Measurements from ENCODE around the gene DCP2.

Gene DCP2

GRCh38 chr5:112967520-112968083, 9.0 kb upstream of the DCP2 start:
- DNase-seq (ENCODE audit: low spot score), result no peak

GRCh38 chr5:112968411-112969106, 8.0 kb upstream of the DCP2 start:
- no peak for DNase-seq (ENCODE audit: low spot score)

GRCh38 chr5:112971276-112971675, 5.3 kb upstream of the DCP2 start:
- DNase-seq (ENCODE audit: low spot score), result no peak

- DNase-seq (ENCODE audit: low spot score), result no peak
Observed at GRCh38 chr5:112973036-112973435, 3.6 kb upstream of the DCP2 start.

- DNase-seq (ENCODE audit: low spot score), result no peak
Observed at GRCh38 chr5:112973904-112974303, 2.7 kb upstream of the DCP2 start.

DNA sequence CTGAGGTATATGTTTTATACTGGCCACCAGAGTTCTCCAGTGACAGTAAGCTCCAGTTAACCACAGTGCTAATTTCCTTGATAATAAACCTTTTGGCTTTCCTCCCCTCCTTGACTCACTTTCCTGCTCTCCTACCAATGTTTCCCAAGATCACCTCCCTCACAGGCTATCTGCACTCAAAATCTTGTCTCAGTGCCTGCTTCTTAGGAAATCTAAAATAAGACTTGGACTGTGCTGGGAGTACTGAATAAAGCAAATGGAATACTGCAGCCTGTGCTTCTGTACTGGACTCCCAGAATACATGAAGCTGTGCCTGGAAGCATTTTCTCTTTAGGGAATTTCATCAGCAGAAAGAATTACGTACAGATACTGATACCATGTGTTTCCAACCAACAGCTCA, 1.7 kb upstream of the DCP2 start:
- DNase-seq (ENCODE audit: low spot score), result no peak

DNA sequence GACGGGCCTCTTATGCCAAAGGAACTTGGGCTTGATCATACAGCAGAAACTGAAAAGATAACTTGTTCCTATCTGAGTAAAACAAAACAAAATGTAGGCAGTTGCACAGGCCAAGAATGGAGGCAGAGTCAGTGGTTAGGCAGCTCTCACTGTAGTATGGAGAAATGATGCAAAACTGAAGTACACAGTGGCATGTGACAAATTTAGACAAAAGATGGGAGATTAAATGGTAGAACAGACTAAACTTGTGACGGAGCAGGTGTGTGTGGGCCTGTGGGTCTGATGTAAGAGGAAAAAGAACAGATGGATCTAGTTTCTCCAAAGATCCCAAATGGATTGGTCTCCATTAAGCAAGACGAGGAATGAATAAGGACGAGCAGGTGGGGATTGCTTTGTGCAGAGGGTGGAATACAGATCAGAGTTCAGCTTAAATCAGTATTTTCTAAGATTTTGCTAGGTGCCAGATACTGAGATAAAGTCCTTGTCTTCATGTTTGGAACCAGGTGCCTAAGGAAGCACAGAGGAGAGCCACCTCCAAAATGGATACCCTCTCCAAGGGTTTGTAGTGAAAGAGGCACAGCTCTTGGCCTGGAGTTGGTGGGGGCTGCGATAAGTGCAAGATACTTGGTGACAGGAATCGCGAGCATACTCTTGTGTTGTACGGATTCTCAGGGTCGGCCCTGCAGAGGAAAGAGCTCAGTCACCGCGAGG, 722 bp upstream of the DCP2 start:
- no peak for DNase-seq (ENCODE audit: low spot score)

DNA sequence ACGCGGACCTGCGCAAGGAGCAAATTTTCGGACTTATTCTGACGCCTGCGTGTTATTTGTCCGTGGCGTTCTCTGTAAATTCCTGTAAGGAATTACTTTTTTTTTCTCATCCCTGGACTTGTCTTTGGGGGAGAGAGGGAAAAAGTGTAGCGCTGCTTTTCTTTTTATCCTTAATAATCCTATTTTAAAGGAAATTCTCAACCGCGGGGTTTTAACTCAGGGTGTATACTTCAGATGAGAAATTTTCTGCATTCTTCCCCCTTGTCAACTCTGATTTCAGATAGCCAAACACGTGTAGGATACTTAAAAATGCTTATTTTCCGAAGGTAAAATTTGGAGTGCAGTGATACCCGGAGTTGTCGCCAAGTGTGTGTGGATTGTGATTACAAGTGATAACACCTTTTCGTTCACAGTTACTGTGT, 853 bp downstream of the DCP2 start:
- no peak for DNase-seq (ENCODE audit: low spot score)

GRCh38 chr5:112978836-112979235, 2.2 kb downstream of the DCP2 start:
- no peak for DNase-seq (ENCODE audit: low spot score)

DNA sequence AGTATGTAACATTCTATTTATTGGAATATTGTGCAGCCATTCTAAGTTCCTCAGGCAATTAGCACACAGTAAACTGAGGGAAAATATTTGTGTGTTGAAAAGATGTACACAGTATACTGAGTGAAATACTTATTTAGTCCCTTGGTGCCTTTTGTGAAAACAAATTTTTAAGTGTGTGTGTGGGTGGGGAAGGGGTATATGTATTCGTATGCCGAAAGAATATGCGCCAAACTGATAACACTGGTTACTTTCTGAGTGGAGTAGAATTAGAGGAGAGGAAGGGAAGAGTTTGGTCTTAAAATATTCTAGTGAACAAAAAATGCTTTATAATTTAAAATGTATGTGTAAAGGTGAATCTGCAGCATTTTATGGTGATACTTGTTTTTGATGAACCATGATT, 3.1 kb downstream of the DCP2 start:
- no peak for DNase-seq (ENCODE audit: low spot score)

- DNase-seq (ENCODE audit: low spot score), result no peak
Observed at GRCh38 chr5:112983363-112983762, 6.8 kb downstream of the DCP2 start.

DNA sequence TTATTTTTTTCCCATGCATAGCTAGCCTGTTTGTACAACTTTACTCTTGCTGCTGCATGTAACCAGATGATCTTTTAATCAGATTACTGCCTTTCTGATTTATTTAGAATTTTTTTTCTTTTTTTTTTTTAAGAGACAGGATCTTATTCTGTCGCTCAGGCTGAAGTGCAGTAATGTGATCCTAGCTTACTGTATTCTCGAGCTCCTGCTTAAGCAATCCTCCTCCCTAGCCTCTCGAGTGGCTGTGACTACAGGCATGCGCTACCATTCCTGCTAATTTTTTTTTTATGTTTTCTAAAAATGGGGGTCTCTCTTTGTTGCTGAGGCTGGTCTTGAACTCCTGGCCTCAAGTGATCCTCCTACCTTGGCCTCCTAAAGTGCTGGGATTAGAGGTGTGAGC, 9.6 kb downstream of the DCP2 start:
- no peak for DNase-seq (ENCODE audit: low spot score)

DNA sequence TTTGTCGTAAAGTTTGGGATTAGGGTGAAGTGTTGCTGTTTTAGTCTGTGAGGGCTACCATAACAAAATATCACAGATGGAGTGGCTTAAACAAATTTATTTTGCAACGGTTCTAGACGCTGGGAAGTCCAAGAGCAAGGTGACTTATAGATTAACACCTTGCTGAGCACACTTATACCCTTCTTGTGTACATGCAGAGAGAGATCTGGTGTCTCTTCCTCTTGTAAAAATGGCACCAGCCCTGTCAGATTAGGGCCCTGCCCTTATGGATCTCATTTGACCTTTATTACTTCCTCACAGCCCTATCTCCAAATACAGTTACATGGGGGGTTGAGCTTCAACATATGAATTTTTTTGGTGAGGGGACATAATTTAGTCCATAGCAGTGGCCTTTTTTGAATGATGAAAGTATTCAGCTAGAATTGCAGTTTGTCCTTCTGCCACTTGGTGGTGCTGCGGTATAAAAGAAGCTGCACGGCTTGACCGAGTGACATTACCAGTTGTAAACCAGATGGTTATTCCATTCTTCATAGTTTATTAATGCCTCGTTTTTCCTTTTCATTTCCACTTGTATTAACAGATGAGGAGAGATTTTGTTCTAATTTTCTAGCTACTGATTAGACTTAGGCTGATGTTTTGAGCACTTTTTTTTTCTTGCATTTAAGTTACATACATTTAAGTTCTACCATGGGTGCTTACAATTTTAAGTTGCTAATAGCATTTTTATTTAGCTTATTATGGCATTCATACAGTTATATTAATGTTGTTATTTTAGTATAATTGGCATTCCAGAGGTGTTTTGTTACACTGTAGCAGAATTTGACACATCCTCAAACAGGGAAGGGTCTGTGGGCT, 19.4 kb downstream of the DCP2 start:
- peak; percentile 58 for DNase-seq (ENCODE audit: low spot score)

DNA sequence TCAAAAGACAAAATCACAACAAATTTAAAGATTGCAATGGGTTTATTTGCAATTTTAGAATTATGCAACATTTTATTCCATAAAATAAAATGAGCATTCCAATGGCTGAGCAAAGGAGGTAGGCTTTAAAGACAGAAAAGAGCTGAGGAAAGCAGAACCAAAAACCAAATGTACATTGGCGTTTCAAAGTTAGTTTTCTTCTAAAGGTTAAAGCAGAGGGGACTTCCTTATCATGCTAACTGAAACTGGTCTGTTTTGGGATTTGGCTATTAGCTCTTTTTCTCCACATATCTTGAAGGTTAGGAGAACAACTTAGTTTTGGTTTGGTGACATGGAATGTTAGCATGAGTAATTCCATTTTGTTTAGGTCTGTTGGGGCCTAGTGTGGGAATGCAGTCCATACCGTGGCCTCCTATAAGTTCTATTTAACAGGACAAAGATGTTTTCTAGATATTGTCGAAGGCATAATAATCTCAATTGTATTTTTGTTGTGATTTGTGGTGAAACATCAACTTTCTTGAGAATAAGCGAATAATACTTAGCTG, 20.3 kb downstream of the DCP2 start:
- DNase-seq (ENCODE audit: low spot score), result no peak

- no peak for DNase-seq (ENCODE audit: low spot score)
Observed at GRCh38 chr5:112998296-112998695, 21.7 kb downstream of the DCP2 start.

DNA sequence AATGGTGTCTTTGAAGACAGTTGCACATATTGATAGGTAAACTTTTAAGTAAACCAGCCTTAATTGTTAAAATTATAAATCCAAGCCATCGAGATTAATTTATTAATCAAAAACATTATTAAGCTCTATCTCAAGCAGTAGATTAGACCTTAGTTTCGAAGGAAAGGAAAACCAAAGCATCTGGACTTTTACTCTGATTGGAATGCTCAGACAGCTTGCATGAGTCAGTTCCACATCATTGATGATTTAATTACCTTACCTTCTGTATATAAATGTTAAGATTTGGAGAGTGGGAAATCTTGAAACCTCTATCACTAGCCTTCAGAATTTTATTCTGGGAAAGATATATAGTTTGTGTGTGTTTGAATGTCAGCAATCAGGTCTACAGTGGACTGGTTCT, 23.9 kb downstream of the DCP2 start:
- no peak for DNase-seq (ENCODE audit: low spot score)

- DNase-seq (ENCODE audit: low spot score), result no peak
Observed at GRCh38 chr5:113002423-113002822, 25.8 kb downstream of the DCP2 start.

DNA sequence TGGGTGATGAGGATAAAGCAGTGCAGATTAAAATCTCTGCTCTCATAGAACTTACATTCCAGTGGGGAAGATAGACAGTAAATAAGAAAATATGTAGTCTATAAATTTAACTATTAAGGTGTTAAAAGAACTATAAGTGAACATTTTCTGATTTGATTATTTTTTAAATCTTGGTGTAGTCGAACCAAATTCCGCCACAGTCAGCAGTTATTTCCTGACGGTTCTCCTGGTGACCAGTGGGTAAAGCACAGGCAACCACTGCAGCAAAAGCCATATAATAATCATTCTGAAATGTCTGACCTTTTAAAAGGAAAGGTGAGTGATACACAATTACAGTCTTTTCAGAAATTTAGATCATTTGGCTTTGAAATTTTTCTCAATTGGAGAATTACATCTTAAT, 27.2 kb downstream of the DCP2 start:
- DNase-seq (ENCODE audit: low spot score), result no peak

DNA sequence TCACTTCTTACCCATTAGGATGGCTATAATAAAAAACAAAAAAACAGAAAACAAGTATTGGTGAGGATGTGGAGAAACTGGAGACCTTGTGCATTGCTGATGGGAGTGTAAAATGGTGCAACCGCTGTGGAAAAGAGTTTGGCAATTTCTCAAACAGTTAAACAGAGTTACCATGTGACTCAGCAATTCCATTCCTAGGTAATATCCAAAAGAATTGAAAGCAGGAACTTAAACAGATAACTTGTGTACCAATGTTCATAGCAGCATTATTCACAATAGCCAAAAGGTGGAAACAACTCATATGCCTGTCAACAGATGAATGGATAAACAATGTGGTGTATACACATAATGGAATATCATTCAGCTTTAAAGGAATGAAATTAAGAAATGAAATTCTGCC, 28.9 kb downstream of the DCP2 start:
- no peak for DNase-seq (ENCODE audit: low spot score)

DNA sequence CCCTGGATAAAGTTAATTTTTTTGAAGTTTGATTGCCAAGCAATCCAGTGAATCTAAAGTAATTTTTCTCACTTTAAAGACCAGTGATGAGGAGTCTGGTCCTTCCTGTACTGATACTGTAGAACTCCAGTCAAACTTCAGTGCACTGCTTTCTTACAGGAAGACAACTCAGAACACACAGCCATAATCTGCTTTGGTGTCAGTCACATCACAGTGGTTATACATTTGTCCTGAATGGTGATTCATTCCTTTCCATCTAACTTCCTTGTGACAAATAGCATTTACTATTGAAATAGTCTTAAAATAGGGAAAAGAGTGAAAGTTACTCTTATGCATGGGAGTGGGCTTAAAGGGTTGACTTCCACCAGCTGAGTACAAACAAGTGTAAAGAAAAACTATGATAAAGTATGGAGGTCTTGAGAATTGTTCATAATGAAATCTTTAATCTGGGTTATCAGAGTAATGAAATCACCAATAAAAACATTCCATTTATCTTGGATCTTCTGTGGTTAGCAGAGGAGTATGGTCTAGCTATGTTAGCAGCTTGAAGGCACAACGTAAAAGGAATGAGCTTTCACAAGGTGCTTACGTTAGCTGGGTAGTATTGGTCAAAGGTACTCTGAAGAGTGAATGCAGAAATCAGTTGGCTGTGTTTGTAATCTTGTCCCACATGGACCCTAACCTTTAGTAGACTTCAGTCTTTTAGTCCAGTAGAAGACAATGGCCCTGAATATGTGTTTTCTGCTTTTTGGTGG, 41.5 kb downstream of the DCP2 start:
- DNase-seq (ENCODE audit: low spot score), result no peak

DNA sequence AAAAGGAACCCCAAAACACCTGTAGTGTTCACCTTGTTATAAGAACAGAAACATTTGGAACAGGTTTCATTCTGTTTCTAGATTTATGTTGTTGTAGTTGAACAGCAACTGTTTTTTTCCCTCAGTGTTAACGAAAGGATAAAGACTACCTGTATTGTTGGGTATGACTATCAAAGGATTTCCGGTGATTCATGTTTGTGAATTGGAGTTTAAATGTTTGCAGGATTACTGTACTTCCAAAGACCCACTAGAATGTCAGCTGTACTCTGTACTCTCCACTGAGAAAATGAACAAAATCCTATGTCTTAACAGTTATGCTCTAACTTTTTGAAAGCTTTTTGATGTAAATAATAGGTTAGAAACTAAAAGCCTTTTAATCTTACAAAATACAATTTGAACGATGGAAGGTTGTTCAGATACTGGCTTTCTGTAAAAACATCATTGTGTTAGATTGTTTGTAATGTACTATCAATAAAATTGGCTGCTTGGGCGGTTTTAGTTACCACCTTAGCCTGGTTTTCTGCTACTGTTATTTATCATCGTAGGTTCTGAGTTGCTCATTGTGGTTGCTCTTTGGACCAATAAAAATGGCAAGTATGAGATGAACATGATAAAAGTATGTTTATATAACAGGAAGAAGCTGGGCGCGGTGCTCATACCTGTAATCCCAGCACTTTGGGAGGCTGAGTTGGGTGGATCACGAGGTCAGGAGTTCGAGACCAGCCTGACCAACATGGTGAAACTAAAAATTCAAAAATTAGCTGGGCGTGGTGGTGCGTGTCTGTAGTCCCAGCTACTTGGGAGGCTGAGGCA, 44.1 kb downstream of the DCP2 start:
- peak; percentile 22 for DNase-seq (ENCODE audit: low spot score)

All from AG08396 (cell line).